NCI-H226 (cell line): ENCODE data around the gene DCLK2.

ENCODE experiments used
- DNase-seq: peaks from one replicate; pipeline ENCODE4 v3.0.0-alpha.2; 2015

DCLK2 gene

GRCh38 chr4:150250293-150250997 is 172.2 kb downstream of the DCLK2 start:
- DNase-seq, result no peak

- no peak for DNase-seq
Measured at GRCh38 chr4:150250998-150251651, 172.9 kb downstream of the DCLK2 start.

GRCh38 chr4:150251752-150252190 is 173.5 kb downstream of the DCLK2 start:
- DNase-seq, result no peak

- DNase-seq, result no peak
Measured at GRCh38 chr4:150252306-150252705, 174.1 kb downstream of the DCLK2 start.

- DNase-seq, result no peak
Measured at GRCh38 chr4:150252741-150253140, 174.5 kb downstream of the DCLK2 start.

GRCh38 chr4:150253416-150253815 is 175.2 kb downstream of the DCLK2 start:
- no peak for DNase-seq

- DNase-seq, result no peak
Measured at GRCh38 chr4:150253965-150254630, 175.9 kb downstream of the DCLK2 start.

- DNase-seq, result no peak
Measured at GRCh38 chr4:150255610-150256224, 177.5 kb downstream of the DCLK2 start.

- no peak for DNase-seq
Measured at GRCh38 chr4:150256225-150256620, 178.0 kb downstream of the DCLK2 start.

GRCh38 chr4:150256841-150257730 is 178.8 kb downstream of the DCLK2 start:
- no peak for DNase-seq

- DNase-seq, result no peak
Measured at GRCh38 chr4:150258569-150258968, 180.3 kb downstream of the DCLK2 start.

GRCh38 chr4:150259861-150260567 is 181.8 kb downstream of the DCLK2 start:
- no peak for DNase-seq

GRCh38 chr4:150261571-150261970 is 183.3 kb downstream of the DCLK2 start:
- no peak for DNase-seq

- no peak for DNase-seq
Measured at GRCh38 chr4:150262611-150263010, 184.4 kb downstream of the DCLK2 start.

GRCh38 chr4:150264595-150265161 is 186.4 kb downstream of the DCLK2 start:
- DNase-seq, result no peak

- no peak for DNase-seq
Measured at GRCh38 chr4:150265806-150266205, 187.6 kb downstream of the DCLK2 start.

- DNase-seq, result no peak
Measured at GRCh38 chr4:150268444-150268843, 190.2 kb downstream of the DCLK2 start.

- no peak for DNase-seq
Measured at GRCh38 chr4:150278206-150278605, 200.0 kb downstream of the DCLK2 start.

GRCh38 chr4:150280081-150280895 is 202.0 kb downstream of the DCLK2 start:
- DNase-seq, result peak; percentile 71

- DNase-seq, result no peak
Measured at GRCh38 chr4:150280975-150281374, 202.7 kb downstream of the DCLK2 start.

GRCh38 chr4:150283689-150284088 is 205.4 kb downstream of the DCLK2 start:
- peak; percentile 57 for DNase-seq
